Measurements from ENCODE around the gene CYP11A1. TPM values are rescaled to one million over a fixed set of nuclear protein-coding genes. Genes with fewer than 3 reads are reported as not detected.

CYP11A1 gene
- total RNA-seq, 1 donor from 2014 or later, result 2.0 TPM

DNA sequence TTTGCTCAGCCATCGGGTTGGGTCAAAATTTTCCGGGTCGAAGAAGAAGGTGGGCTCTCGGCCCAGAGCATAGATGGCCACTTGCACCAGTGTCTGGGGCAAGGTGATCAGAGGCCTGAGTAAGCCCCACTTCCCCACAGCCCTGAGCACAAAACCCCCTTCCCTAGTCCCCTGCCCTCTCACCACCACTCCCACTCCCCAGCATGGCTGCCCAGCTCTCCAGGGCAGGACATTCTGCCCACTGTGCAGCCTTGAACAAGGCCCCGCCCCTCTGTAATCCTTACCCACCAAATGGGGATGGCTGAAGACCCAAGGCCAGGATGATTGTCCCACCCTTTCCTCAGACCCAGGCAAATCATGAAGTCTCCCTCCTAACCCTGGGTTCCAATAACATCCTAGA, 28.8 kb downstream of the CYP11A1 start:
- H3K27ac Mint-ChIP-seq, result no peak overlapping the region

GRCh38 chr15:74337607-74338211, 29.7 kb downstream of the CYP11A1 start:
- H3K36me3 Mint-ChIP-seq (ENCODE audit: insufficient read depth), result no peaks in the 10 kb centered on the region
- no peaks in the 10 kb centered on the region for H3K9me3 Mint-ChIP-seq (ENCODE audit: low read depth)
- H3K4me1 Mint-ChIP-seq (ENCODE audit: low read depth), result peaks cover 2% of the 10 kb centered on the region
- H3K27me3 Mint-ChIP-seq, result peaks cover 14% of the 10 kb centered on the region
- H3K4me3 Mint-ChIP-seq (ENCODE audit: low read depth), result no peak overlapping the region
- no peak for DNase-seq (ENCODE audit: low spot score, unreplicated experiment)
- no peak for TF ChIP-seq CTCF (IDR thresholded peaks at IDR 0.05; ENCODE audit: unreplicated experiment)
- H3K27ac Mint-ChIP-seq, result no peak overlapping the region

More for the DNA sequence above, 28.8 kb downstream of the CYP11A1 start:
- no peak for DNase-seq (ENCODE audit: low spot score, unreplicated experiment)
- Mint-ChIP-seq H3K27me3 (peaks cover 14% of the 10 kb centered on the region), H3K4me1 (ENCODE audit: low read depth) (peaks cover 2% of the 10 kb centered on the region), H3K36me3 (ENCODE audit: insufficient read depth) (no peaks in the 10 kb centered on the region), H3K9me3 (ENCODE audit: low read depth) (no peaks in the 10 kb centered on the region), H3K4me3 (ENCODE audit: low read depth) (no peak overlapping the region)
- TF ChIP-seq CTCF (IDR thresholded peaks at IDR 0.05; ENCODE audit: unreplicated experiment), result no peak

- Mint-ChIP-seq H3K9me3 (ENCODE audit: low read depth) (no peaks in the 10 kb centered on the region), H3K27ac (no peak overlapping the region)
These were observed 30.3 kb downstream of the CYP11A1 start for GRCh38 chr15:74337146-74337545.

DNA sequence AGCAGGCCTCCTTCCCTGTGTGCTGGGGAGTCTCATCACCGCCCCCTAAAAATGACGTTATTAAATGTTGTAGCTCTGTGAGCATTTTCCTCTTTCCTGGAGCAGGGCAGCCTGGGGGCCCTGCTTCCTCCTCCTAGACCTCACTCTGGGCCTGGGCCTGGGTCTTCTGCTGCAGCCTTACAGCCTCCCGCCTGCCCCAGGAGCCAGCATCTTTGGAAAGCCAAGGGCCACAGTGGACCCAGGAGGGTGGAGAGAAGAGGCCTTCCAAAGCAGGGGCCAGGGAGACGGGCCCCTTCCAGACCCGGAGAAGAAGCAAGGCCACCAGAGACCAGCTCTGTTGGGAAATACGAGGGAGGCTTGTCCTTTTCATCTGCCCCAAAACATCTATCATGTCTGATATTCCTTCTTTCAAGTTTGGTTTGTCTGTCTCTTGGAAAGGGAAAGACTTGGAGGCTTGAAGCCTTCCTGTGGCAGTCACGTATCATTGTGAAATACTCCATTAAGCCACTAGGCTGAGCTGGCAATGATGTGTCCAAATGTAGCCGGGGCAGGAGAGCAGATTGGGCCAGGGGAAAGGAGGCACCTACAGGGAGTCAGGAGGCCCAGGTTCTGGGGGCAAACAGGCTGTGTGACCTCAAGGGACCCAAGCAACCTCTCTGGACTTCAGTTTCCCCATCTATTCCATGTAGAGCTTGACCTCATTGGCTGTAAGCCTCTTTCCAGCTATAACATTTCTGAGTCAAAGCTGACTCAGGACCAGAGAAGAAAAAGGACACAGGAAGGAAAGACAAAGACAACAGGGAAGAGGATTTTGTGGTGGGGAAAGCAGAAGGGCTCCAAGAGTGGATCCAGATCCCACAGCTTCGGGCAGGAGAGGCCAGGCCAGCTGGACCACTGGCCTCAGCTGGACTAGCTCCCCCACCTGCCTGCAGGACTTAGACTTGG, 31.1 kb downstream of the CYP11A1 start:
- no peak for TF ChIP-seq CTCF (IDR thresholded peaks at IDR 0.05; ENCODE audit: unreplicated experiment)
- no peaks in the 10 kb centered on the region for H3K36me3 Mint-ChIP-seq (ENCODE audit: insufficient read depth)
- H3K9me3 Mint-ChIP-seq (ENCODE audit: low read depth), result no peaks in the 10 kb centered on the region
- no peak overlapping the region for H3K4me3 Mint-ChIP-seq (ENCODE audit: low read depth)
- no peak overlapping the region for H3K27ac Mint-ChIP-seq
- no peaks in the 10 kb centered on the region for H3K4me1 Mint-ChIP-seq (ENCODE audit: low read depth)
- no peak for DNase-seq (ENCODE audit: low spot score, unreplicated experiment)
- peaks cover 15% of the 10 kb centered on the region for H3K27me3 Mint-ChIP-seq

More at GRCh38 chr15:74337146-74337545, 30.3 kb downstream of the CYP11A1 start:
- DNase-seq (ENCODE audit: low spot score, unreplicated experiment), result no peak
- Mint-ChIP-seq H3K4me1 (ENCODE audit: low read depth) (peaks cover 2% of the 10 kb centered on the region), H3K4me3 (ENCODE audit: low read depth) (no peak overlapping the region), H3K27me3 (peaks cover 17% of the 10 kb centered on the region), H3K36me3 (ENCODE audit: insufficient read depth) (no peaks in the 10 kb centered on the region)
- TF ChIP-seq CTCF (IDR thresholded peaks at IDR 0.05; ENCODE audit: unreplicated experiment), result no peak

GRCh38 chr15:74335396-74335795, 32.0 kb downstream of the CYP11A1 start:
- H3K27me3 Mint-ChIP-seq, result peaks cover 20% of the 10 kb centered on the region
- no peak for TF ChIP-seq CTCF (IDR thresholded peaks at IDR 0.05; ENCODE audit: unreplicated experiment)
- H3K4me1 Mint-ChIP-seq (ENCODE audit: low read depth), result no peaks in the 10 kb centered on the region
- H3K4me3 Mint-ChIP-seq (ENCODE audit: low read depth), result no peak overlapping the region
- no peak overlapping the region for H3K27ac Mint-ChIP-seq
- H3K36me3 Mint-ChIP-seq (ENCODE audit: insufficient read depth), result no peaks in the 10 kb centered on the region
- no peaks in the 10 kb centered on the region for H3K9me3 Mint-ChIP-seq (ENCODE audit: low read depth)
- DNase-seq (ENCODE audit: low spot score, unreplicated experiment), result no peak

All from progenitor cell of endocrine pancreas (in vitro differentiated cells).